Neural crest cell (in vitro differentiated cells): Measurements from ENCODE around the gene MXI1. TPM values are rescaled to one million over a fixed set of nuclear protein-coding genes. Genes with fewer than 3 reads are reported as not detected.

Source experiments
- DNase-seq: peaks from one replicate; pipeline ENCODE4 v3.0.0; 2021; ENCODE audit warnings: low read depth, mixed read lengths, low spot score
- H3K27ac Mint-ChIP-seq: one replicate; pipeline ENCODE4 v1.8.0; 2021; ENCODE audit warnings: mild to moderate bottlenecking, mixed read lengths; ENCODE audit not compliant: unreplicated experiment
- H3K27me3 Mint-ChIP-seq: 2 replicates; pipeline ENCODE4 v1.8.0; 2021; ENCODE audit warnings: low read depth, mild to moderate bottlenecking, mixed read lengths
- H3K36me3 Mint-ChIP-seq: 2 replicates; pipeline ENCODE4 v1.8.0; 2021; ENCODE audit warnings: low read depth, mild to moderate bottlenecking, mixed read lengths
- H3K4me1 Mint-ChIP-seq: 2 replicates; pipeline ENCODE4 v1.8.0; 2021; ENCODE audit warnings: mixed read lengths
- H3K4me3 Mint-ChIP-seq: one replicate; pipeline ENCODE4 v1.8.0; 2021; ENCODE audit warnings: mild to moderate bottlenecking, mixed read lengths
- H3K9me3 Mint-ChIP-seq: 2 replicates; pipeline ENCODE4 v1.8.0; 2021; ENCODE audit warnings: mixed read lengths
- CTCF ChIP-seq: fragments of 200-600 bp; sonication (generic); conservative IDR thresholded peaks from 2 replicates; pipeline ENCODE4 v1.5.0; 2021; ENCODE audit warnings: antibody characterized with exemption, mild to moderate bottlenecking
- total RNA-seq: library from RNA; stranded (reverse); gene quantifications from 2 replicates; pipeline ENCODE4 v1.2.1, GENCODE V29; 2021

MXI1 gene
- total RNA-seq, 1 donor from 2014 or later = 18.6 TPM

- TF ChIP-seq CTCF = no peak
- H3K27me3 Mint-ChIP-seq = peaks cover 88% of the 10 kb centered on the region
- H3K4me1 Mint-ChIP-seq = peaks cover 12% of the 10 kb centered on the region
- no peaks in the 10 kb centered on the region for H3K9me3 Mint-ChIP-seq
- no peak overlapping the region for H3K4me3 Mint-ChIP-seq
- H3K27ac Mint-ChIP-seq = no peak overlapping the region
- no peak for DNase-seq
- no peaks in the 10 kb centered on the region for H3K36me3 Mint-ChIP-seq
Measured at GRCh38 chr10:110168601-110169481, 38.6 kb upstream of the MXI1 start.

- Mint-ChIP-seq H3K9me3 (no peaks in the 10 kb centered on the region), H3K36me3 (no peaks in the 10 kb centered on the region), H3K4me3 (no peak overlapping the region), H3K27ac (no peak overlapping the region), H3K4me1 (peaks cover 12% of the 10 kb centered on the region), H3K27me3 (peaks cover 84% of the 10 kb centered on the region)
- no peak for TF ChIP-seq CTCF
- no peak for DNase-seq
Measured at GRCh38 chr10:110169586-110169985, 37.8 kb upstream of the MXI1 start.

GRCh38 chr10:110170142-110170971 lies 37.0 kb upstream of the MXI1 start:
- Mint-ChIP-seq H3K4me1 (peaks cover 12% of the 10 kb centered on the region), H3K27me3 (peaks cover 79% of the 10 kb centered on the region), H3K9me3 (no peaks in the 10 kb centered on the region), H3K4me3 (no peak overlapping the region), H3K27ac (no peak overlapping the region), H3K36me3 (no peaks in the 10 kb centered on the region)
- peak; percentile 20 for TF ChIP-seq CTCF
- no peak for DNase-seq

DNA sequence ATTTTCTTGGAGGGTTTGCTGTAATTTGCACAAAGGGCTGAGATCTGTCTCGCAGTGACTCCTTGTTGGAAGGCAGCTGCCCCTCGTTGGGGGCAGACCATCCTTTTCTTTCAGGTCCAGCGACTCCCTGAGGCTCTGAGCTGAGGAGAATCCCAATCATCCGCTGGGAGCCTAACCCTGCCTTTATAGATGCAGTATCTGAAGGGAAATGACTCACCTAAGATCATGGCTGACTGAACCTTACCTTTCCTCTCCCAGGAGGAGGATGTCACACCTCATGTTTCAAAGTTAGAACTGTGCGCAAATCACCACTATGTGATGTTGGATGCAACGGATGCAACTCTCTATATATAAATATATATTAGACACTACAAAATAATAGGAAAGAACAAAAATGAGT lies 36.4 kb upstream of the MXI1 start:
- Mint-ChIP-seq H3K27me3 (peaks cover 73% of the 10 kb centered on the region), H3K36me3 (no peaks in the 10 kb centered on the region), H3K27ac (no peak overlapping the region)

More for the DNA sequence above, 36.4 kb upstream of the MXI1 start:
- Mint-ChIP-seq H3K4me1 (peaks cover 12% of the 10 kb centered on the region), H3K4me3 (no peak overlapping the region), H3K9me3 (no peaks in the 10 kb centered on the region)
- no peak for DNase-seq
- TF ChIP-seq CTCF = no peak
